NCI-H2196 treated with DMSO at 0.1 percent for 48 hours (cell line): Measurements from ENCODE around the gene SLC17A1.

ENCODE experiments used
- DNase-seq: peaks from one replicate; lab custom pipeline; 2025; ENCODE audit not compliant: unreplicated experiment; lab: John Stamatoyannopoulos, UW

The SLC17A1 gene

GRCh38 chr6:25833136-25833535 lies 1.3 kb upstream of the SLC17A1 start:
- DNase-seq, result no peak

DNA sequence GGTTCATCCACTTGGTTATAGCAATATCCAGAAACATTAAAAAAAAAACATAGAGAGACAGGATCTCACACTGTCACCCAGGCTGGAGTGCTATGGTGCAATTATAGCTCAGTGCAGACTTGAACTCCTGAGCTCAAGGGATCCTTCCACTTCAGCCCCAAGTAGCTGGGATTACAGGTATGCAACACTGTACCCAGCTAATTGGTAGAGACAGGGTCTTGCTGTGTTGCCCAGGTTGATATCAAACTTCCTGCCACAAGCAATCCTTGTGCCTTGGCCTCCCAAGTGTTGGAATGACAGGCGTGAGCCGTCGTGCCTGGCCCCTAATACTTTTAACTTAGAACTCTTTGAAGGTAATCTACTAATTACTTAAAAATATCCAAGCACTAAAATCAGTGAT lies 818 bp upstream of the SLC17A1 start:
- no peak for DNase-seq

GRCh38 chr6:25832307-25832662 lies 433 bp upstream of the SLC17A1 start:
- no peak for DNase-seq

- no peak for DNase-seq
Observed at GRCh38 chr6:25830458-25830857, 1.4 kb downstream of the SLC17A1 start.

DNA sequence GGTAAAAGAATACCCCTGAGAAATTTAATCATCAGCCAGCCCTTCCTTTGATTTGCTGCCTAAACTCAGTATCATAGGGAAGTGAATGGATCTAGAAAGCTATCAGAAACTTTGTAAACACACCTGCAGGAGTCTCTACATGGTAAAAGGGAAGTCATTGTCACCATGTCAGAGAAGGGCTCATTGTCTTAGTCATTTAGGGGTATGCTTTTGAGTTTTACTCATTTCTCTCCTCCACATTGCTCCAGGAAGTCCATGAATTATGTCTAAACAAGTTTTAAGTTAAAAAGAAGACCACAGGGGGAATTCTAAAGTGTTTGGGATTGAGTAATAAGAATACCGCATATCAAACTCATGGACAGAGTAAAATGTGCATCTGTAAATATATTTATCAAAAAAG lies 2.5 kb downstream of the SLC17A1 start:
- no peak for DNase-seq

- DNase-seq, result no peak
Observed at GRCh38 chr6:25821341-25821740, 10.5 kb downstream of the SLC17A1 start.

DNA sequence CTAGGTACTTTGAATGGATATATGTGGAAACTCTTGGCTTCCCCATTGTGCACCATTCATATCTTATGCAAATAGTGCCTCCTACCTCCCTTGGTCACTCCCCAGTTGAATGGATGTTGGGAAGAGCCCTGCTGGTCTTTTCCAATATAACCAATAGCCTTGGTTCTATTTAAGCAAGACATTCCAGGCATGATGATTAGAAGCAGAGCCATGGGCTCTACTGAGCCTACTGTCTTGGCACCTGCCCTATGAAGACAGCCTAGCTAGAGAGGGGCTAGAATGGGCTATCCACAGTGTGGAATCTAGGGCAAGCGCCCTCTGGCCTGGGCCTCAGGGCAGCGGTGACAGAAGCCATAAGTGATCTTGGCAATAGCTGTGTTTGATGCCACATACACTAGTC lies 15.6 kb downstream of the SLC17A1 start:
- no peak for DNase-seq

DNA sequence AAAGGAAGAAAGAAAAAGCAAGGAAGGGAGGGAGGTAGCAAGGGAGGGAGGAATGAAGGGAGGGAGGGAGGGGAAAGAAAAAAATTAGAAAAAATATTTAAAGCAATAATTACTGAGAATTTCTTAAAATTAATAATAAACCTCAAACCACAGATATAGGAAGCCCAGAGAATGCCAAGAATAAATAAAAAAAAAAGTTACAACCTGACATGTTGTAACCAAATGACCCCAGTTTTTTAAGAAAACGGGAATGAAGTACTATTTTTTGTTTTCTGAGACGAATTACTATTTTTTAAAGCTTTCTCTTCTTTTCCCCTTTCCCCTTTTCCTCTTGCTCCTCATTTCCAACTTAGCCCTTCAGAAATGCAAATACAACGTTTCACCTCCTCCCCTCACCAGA lies 16.7 kb downstream of the SLC17A1 start:
- DNase-seq, result no peak

GRCh38 chr6:25804804-25805203 lies 27.0 kb downstream of the SLC17A1 start:
- DNase-seq, result no peak

DNA sequence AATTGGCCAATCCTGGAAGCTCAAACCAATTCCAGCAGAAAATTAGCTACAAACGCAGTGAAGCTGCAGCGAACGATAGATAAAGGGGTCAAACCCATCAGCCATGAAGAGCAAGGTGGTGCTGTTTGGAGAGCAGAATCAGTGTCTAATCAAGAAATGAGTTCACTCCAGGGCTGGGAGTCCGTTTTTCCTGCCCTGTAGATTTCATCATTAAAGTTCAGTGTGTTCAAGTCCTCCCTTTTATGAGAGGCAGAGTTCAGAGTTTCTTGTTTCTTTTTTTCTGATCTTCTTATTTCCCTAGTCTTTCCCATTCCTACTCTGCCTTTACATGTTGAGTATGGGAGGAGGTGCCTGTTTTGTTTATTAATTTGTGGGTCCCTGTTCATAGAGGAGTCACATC lies 30.4 kb downstream of the SLC17A1 start:
- no peak for DNase-seq

- DNase-seq, result no peak
Observed at GRCh38 chr6:25794784-25795183, 37.1 kb downstream of the SLC17A1 start.

DNA sequence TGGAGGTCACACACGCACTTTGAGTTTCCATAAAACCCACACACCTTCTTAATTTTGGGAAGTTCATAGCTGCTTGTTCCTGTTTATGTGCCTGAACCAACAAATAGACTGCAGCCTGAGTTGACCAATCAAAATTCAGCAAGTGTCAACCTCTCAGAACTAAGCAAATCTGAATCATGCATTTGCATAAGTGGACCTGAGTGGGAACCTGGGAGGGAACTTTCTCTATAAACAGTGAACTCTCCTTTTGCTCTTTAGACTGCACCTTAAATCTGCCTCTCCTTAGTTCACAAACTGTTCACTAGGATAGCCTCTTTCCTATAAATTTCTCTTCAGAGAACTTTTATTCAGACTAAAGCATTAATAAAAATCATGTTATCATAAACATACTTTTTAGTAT lies 37.9 kb downstream of the SLC17A1 start:
- DNase-seq, result no peak

- no peak for DNase-seq
Observed at GRCh38 chr6:25792016-25792415, 39.8 kb downstream of the SLC17A1 start.

- DNase-seq, result no peak
Observed at GRCh38 chr6:25789475-25789874, 42.4 kb downstream of the SLC17A1 start.

DNA sequence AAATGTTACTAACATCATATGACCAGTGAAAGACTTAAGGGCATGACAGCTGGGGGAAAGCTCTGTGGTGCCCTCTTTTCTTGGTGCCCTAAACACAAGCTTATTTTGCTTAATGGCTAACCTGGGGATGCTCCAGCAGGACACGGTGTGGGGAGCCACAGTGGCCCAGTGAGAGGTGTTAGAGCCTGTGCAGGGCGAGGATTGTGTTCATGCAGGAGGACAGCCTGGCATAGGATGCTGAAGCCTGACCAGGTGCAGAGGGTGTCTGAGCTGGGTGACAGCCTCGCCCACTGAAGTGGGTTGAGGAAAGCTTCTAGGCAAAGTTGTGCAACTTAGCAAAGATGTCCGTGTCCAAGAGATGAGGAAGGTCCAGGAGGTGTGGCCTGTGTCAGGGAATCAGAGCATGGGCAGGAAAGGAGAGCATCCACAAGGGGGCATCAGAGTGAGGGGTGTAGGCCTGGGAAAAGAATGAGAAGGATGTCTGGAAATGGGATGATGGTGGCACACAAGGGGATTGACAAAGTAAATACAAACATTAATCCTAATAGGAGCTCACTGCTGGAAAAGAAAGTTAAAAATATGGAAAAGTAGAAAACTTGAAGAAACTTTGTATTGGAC lies 43.4 kb downstream of the SLC17A1 start:
- no peak for DNase-seq

DNA sequence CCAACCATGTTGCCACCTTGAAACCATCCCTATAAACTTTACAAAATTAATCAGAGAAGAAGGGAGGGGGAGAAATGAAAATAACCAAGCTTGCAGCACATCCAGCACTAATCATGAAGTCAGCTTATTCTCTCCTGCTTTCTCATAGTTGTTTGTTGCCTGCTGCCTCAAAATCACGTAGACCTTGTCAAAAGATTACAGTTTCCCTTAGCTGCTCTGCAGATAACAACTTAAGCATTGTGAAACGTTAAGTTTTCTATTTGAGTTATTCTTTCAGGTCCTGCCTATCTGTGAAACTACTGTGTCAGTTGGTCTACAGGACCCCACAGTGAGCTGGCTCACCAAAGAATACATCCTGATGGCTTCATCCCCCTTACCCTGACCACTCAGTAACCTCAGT lies 44.4 kb downstream of the SLC17A1 start:
- no peak for DNase-seq

GRCh38 chr6:25781134-25781533 lies 50.7 kb downstream of the SLC17A1 start:
- DNase-seq, result no peak

DNA sequence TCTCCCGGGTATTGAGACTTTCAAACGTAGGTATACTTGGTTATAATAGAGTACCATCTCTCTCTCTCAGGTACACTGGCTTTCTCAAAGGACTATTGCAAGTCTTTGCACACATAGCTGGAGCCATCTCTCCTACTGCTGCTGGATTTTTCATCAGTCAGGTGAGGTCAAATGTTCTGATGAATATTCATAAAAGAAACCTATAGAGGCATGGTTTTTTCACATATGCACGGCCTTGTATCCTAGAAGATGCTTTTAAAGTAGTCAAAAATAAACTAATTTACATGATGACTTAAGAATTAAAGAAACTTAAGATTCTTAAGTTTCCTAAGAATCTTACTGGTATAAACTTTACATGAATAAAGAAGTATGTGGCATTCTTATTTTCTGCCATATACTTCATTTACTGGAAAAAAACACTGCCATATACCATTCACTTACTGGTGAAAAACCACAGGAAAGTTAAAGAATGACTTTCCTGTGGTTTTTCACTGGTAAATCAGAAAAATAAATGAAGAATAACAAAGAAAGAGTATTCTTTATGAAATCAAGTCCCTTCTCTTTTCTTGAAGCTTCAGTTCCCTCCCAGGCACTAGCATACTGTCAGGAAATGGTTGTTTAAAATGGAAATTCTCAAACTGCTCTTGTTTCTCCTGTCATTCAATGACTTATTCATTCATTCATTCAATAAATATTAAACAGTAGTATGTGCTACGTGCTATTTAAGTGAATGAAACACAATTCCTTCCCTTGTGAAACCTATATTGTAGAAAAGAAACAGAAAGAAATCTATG lies 53.8 kb downstream of the SLC17A1 start:
- DNase-seq, result no peak

DNA sequence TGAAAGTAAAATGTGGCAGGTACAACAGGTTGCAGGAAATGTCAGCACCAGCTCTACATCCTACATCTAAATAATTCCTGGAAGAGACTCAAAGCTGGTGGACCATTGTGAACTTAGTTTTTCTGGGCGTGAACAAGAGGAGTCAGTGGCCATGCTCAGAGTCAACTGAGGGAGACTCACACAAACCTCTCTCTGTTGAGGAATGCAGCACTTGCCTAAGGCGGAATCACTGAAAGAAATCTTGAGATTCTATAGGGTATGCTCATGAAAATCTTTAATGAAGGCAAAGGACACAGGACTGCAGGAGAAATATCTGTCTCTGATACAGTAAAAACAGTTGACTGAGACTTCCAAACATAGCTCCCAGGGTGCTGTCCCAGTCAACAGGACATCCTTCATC lies 54.8 kb downstream of the SLC17A1 start:
- DNase-seq, result no peak

GRCh38 chr6:25774120-25774715 lies 57.6 kb downstream of the SLC17A1 start:
- no peak for DNase-seq

- no peak for DNase-seq
Observed at GRCh38 chr6:25769983-25770382, 61.9 kb downstream of the SLC17A1 start.

GRCh38 chr6:25768566-25768965 lies 63.3 kb downstream of the SLC17A1 start:
- DNase-seq, result no peak

DNA sequence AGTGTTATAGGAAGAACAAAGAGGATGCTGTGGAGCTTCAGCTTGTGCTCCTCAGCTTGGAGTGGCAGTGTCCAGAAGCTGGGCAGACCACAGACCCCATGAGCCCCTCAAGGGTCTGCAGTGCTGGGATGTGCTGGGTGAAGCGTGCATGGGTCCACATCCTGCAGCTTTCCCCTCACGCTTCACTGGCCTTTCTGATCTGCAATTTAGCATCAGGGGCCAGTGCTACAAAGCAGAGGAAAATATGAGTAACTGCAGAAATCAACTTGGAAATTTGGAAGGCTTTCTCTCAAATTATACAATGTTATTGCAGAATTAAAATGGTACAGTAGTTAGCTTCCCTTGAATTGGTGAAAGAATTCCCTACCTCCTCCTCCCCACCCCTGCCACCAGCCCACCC lies 67.2 kb downstream of the SLC17A1 start:
- no peak for DNase-seq
